Pancreas (tissue), 10 donors: Measurements from ENCODE around the gene RNF121. TPM values are rescaled to one million over a fixed set of nuclear protein-coding genes. Genes with fewer than 3 reads are reported as not detected.
A peak's percentile ranks its signal among the peaks of the same experiment; 100 is the strongest.

ENCODE experiments used
- ATAC-seq, 4 donors: fragments of 200-7000 bp; cut with Tn5 transposase; one replicate each; pipeline versions ENCODE4 v1.8.0 to v1.9.1; 2020; ENCODE audit warnings: mild to moderate bottlenecking in 4 of 4, moderate library complexity in 4 of 4
- DNase-seq, 6 donors: peaks; one replicate each; pipeline ENCODE4 v3.0.0-alpha.2; 2020
- FAIRE-seq: peaks from 2 replicates; lab custom pipeline; 2012; peaks lifted over from hg19 to GRCh38; lab: Jason Lieb, UNC
- H3K27ac ChIP-seq, 4 donors: fragments of 200-600 bp; sonication (generic); 1 replicate in 3 of 4; 2 replicates in 1 of 4; pipeline versions ENCODE4 v1.5.0 to v1.8.0; 2020
- H3K27me3 ChIP-seq, 4 donors: fragments of 200-600 bp; one replicate each; pipeline ENCODE4 v1.8.0; 2021
- H3K36me3 ChIP-seq, 3 donors: fragments of 200-600 bp; sonication (generic) in 1 of 3; one replicate each; pipeline versions ENCODE4 v1.5.0 to v1.8.0; 2020 to 2021
- H3K4me1 ChIP-seq, 3 donors: fragments of 200-600 bp; one replicate each; pipeline ENCODE4 v1.8.0; 2021
- H3K4me3 ChIP-seq, 4 donors: fragments of 200-600 bp; sonication (generic) in 2 of 4; one replicate each; pipeline versions ENCODE4 v1.5.0 to v1.8.0; 2020 to 2021
- H3K9me3 ChIP-seq, 4 donors: fragments of 200-600 bp; one replicate each; pipeline ENCODE4 v1.8.0; 2021
- WGBS, 2 donors: extraction: QIAGEN DNeasy Blood & Tissue Kit; methylation state at CpG; one replicate each; pipeline ENCODE4 v1.1.7; 2013; 5-methylcytosine and 5-hydroxymethylcytosine counted together
- intact Hi-C, 3 donors: fragments of 100-400 bp; cut with DNase I; formaldehyde crosslinking; loops; one replicate each; pipeline versions ENCODE4 v1.11.1 to v1.14.2; 2022
- polyA plus RNA-seq, 2 donors: library from polyadenylated mRNA; stranded (reverse); fragments of 200-250 nt; gene quantifications; one replicate each; pipeline ENCODE4 v1.2.3, GENCODE V29; 2013
- total RNA-seq, 6 donors: library from RNA; stranded (reverse); fragmentation: NEBNext Ultra II Directional in 4 of 6; extraction: Animal tissue kit (Norgen Biotek cat#: 25700) in 4 of 6; gene quantifications; one replicate each; pipeline versions ENCODE4 v1.2.1 to v1.2.4, GENCODE V29; 2021 to 2023
- TF ChIP-seq, protein P1 (sequence below), 4 donors: fragments of 200-600 bp; sonication (generic) in 3 of 4; IDR thresholded peaks; one replicate each; pipeline versions ENCODE4 v1.5.0 to v1.8.0; 2021; ENCODE audit warnings: antibody characterized with exemption in 4 of 4
- donor health status: healthy with polysubstance abuse.
- donor health status: DM: no; HTN: no; CAD: no; lungs with moderate emphysema.
- donor health status: DM: no; HTN: no; CAD: no.
- donor health status: control.
- donor health status: control.
- donor health status: Bipolar disorder and iron deficiency.
- donor health status: DM: yes; HTN: yes; CAD: no.
- donor health status: DM: no; HTN: no; CAD: no.
- donor health status: DM: no; HTN: no; CAD: no.
- donor health status: DM: yes; HTN: yes; CAD: no.

Gene RNF121
- total and polyA plus RNA-seq, 8 donors: 10.9 to 20.7 (median 13.8) TPM

DNA sequence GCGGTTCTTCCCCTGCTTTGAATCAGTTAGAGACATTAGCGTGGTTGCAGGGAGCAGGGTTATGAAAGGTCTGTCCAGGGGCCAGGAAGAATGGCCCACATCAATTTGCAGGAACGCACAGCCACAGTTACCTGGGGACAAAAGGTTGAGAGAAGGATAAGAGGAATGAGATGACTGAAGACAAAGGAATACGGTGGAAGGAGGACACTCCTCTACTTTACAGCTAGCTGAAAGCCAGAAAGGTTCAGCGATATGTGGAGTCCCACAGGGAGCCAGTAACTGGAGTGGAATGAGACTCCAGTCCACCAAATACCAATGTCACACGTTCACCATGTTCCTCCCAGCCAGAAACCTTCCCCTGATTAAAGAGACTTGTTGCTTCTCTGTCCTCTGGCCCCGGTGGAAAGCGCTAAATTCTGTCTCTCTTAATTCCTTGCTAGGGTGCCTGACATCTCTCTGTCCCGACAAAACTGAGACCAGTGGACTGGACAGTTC, 11.2 kb upstream of the RNF121 start:
- H3K27ac ChIP-seq: no peak overlapping the region
- H3K36me3 ChIP-seq: peaks cover 0 to 19% (median 8%) of the 10 kb centered on the region in 3 donors
- H3K9me3 ChIP-seq: no peaks in the 10 kb centered on the region
- TF ChIP-seq, protein P1, sequence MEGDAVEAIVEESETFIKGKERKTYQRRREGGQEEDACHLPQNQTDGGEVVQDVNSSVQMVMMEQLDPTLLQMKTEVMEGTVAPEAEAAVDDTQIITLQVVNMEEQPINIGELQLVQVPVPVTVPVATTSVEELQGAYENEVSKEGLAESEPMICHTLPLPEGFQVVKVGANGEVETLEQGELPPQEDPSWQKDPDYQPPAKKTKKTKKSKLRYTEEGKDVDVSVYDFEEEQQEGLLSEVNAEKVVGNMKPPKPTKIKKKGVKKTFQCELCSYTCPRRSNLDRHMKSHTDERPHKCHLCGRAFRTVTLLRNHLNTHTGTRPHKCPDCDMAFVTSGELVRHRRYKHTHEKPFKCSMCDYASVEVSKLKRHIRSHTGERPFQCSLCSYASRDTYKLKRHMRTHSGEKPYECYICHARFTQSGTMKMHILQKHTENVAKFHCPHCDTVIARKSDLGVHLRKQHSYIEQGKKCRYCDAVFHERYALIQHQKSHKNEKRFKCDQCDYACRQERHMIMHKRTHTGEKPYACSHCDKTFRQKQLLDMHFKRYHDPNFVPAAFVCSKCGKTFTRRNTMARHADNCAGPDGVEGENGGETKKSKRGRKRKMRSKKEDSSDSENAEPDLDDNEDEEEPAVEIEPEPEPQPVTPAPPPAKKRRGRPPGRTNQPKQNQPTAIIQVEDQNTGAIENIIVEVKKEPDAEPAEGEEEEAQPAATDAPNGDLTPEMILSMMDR (IDR thresholded peaks at IDR 0.05): no peak
- no peaks in the 10 kb centered on the region for H3K27me3 ChIP-seq
- DNase-seq (no peak), ATAC-seq (no peak), FAIRE-seq (no peak)
- WGBS, 2 donors: 89 to 91% methylated on average over 9 of the region's 9 CpGs
- intact Hi-C loops: no loop called here
- no peak overlapping the region for H3K4me3 ChIP-seq
- H3K4me1 ChIP-seq: no peaks in the 10 kb centered on the region

DNA sequence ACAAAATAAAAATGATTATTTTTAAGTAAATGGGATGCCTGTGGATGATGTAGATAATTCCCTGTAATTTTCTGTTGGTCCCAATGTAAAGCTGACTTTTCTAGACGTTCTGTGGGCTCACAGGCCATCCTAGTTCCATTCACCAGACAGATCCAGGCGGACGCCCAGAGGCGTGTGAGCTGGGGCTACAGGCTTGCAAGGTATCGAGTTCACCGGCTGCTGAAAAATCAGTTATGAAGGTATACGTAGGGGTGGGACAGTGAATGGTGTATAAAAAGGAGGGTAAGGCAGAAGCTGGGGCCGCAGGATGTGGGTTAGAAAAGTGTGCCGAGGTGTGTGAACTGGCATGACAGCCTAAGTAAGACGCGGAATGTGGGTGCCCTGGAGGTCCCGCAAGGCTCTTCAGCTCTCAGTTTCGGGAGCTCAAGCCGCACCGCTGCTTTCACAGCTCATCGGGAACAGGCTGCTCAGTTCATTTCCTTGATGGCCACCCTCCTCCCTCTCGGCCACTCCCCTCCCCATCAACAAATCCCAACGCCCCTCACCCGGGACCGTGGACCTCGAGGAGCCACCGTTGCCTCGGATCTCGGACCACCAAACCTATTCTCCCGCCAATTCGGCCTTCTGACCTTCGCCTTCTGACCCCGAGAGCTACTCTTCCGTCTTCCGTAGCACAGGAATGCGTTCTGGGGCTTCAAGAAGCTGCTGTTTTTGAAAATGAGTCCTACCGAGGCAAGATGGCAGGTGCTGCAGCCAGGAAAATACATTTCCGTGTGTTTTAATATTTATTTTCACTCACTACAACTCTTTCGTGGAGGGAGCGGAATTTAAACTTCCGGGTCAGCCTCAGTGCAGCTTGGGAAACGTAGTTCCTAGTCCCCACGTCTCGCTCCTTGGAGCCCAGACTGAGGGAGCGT, 768 bp upstream of the RNF121 start, which contains the start of gene XNDC1N:
Gene XNDC1N (minus strand): TSS at position 775 of the 917 bp plus-strand sequence. CDS start 5,241 bp downstream, outside the sequence.
- Histone ChIP-seq H3K4me1 (peaks cover 5 to 28% (median 9%) of the 10 kb centered on the region in 3 donors), H3K4me3 (peak within 1 kb of the TSS; percentile 50 to 80 (median 66)), H3K27ac (peak within 1 kb of the TSS; percentile 83 to 91 (median 84)), H3K27me3 (no peaks in the 10 kb centered on the region), H3K36me3 (no peaks in the 10 kb centered on the region), H3K9me3 (no peaks in the 10 kb centered on the region)
- FAIRE-seq (peak; percentile 9), DNase-seq (peak in 5 of 6 donors; percentile 42 to 83 (median 66)), ATAC-seq (peak; percentile 93 to 97 (median 94))
- intact Hi-C loops: no loop called here
- TF ChIP-seq, protein P1 (IDR thresholded peaks at IDR 0.05): no peak
- WGBS, 2 donors: 0% methylated on average over 40 of the region's 40 CpGs

DNA sequence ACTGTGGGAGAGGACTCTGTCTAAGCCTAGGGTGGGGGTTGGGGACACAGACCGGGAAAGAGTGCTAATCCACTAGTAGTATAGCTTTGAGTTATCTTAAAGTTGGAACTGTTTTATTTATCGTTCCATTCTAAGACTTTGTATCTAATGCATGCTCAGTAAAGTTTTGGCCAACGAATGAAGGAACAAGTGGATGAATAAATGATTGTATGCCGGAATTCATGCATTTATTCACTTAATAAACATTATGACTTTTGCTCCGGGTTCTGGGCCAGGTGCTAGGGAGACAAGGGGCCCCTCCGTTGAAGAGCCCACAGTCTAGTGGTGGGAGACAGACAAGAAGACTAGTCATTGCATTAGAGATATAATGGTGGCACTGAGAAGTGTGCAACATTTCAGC, 645 bp downstream of the RNF121 start:
- TF ChIP-seq, protein P1 (IDR thresholded peaks at IDR 0.05): no peak
- no peaks in the 10 kb centered on the region for H3K36me3 ChIP-seq
- H3K4me1 ChIP-seq: peaks cover 5 to 28% (median 9%) of the 10 kb centered on the region in 3 donors
- H3K27ac ChIP-seq: no peak overlapping the region
- FAIRE-seq (no peak), DNase-seq (no peak), ATAC-seq (peak in 1 of 4 donors; percentile 2)
- no peaks in the 10 kb centered on the region for H3K27me3 ChIP-seq
- H3K9me3 ChIP-seq: no peaks in the 10 kb centered on the region
- 4% methylated on average over 6 of the region's 6 CpGs for WGBS, 2 donors
- intact Hi-C loops: no loop called here
- peak overlapping the region; percentile 50 to 80 (median 66) for H3K4me3 ChIP-seq

DNA sequence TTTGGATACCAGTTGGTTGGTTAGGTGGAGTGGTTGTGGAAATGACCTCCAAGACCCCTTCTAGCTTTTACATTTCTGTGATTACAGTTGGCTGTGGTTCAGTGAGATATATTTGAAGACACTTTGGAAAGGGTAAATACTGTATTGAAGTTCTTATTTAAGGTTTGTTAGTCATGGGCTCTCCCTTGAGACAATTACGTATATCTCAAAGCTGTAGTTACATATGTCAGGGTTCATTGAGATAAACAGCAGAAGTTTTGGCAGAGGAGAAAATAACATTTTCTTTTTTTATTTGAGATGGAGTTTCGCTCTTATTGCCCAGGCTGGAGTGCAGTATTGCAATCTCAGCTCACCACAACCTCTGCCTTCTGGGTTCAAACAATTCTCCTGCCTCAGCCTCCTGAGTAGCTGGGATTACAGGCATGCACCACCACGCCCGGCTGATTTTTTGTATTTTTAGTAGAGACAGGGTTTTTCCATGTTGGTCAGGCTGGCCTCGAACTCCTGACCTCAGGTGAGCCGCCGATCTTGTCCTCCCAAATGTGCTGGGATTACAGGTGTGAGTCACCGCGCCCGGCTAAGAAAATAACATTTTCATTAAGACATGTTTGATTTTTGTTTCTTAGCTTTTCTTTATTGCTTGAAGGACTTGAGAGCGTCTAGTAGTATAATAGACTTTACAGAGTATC, 1.9 kb downstream of the RNF121 start:
- TF ChIP-seq, protein P1 (IDR thresholded peaks at IDR 0.05): no peak
- Histone ChIP-seq H3K9me3 (no peaks in the 10 kb centered on the region), H3K27me3 (no peaks in the 10 kb centered on the region), H3K4me1 (peaks cover 5 to 28% (median 9%) of the 10 kb centered on the region in 3 donors), H3K36me3 (no peaks in the 10 kb centered on the region), H3K4me3 (no peak overlapping the region), H3K27ac (no peak overlapping the region)
- no peak for FAIRE-seq
- DNase-seq: no peak
- ATAC-seq: no peak
- 71 to 73% methylated on average over 11 of the region's 11 CpGs for WGBS, 2 donors
- intact Hi-C loops: no loop called here
